SK-N-SH (cell line): ENCODE measurements around the gene SRM. TPM values are rescaled to one million over a fixed set of nuclear protein-coding genes. Genes with fewer than 3 reads are reported as not detected.

Experiments used
- CTCF ChIA-PET: fragments of 300-600, 350-600 bp; formaldehyde crosslinking; extraction: SDS; loops from one replicate; lab custom pipeline; 2021; lab: Yijun Ruan, JAX
- POLR2A ChIA-PET: fragments of 350-600 bp; sonication (Branson Sonifier 250); formaldehyde crosslinking; extraction: SDS; loops from one replicate; lab custom pipeline; 2020; ENCODE audit warnings: antibody characterized with exemption, inconsistent platforms; lab: Yijun Ruan, JAX
- DNase-seq: peaks from one replicate; pipeline ENCODE4 v3.0.0; 2012
- H2AFZ ChIP-seq: fragments of 200-600 bp; sonication (generic); 2 replicates; pipeline ENCODE4 v1.8.1; 2016; ENCODE audit warnings: antibody characterized with exemption, mild to moderate bottlenecking, low read depth
- H3F3A ChIP-seq: fragments of 200-600 bp; sonication (generic); replicated peaks from 2 replicates; pipeline ENCODE3; 2016; ENCODE audit warnings: antibody characterized with exemption, mild to moderate bottlenecking; ENCODE audit not compliant: insufficient read depth
- H3K27ac ChIP-seq, 2 experiments: fragments of 200-500 bp in 1 of 2; fragments of 200-600 bp in 1 of 2; sonication (Bioruptor generic) in 1 of 2; sonication (generic), shearing (Covaris generic) in 1 of 2; 2 replicates each; pipeline versions ENCODE4 v1.5.1 to v1.6.1; 2014 to 2016; ENCODE audit warnings: low read depth in 2 of 2, inconsistent platforms in 1 of 2, low read length in 1 of 2, mild to moderate bottlenecking in 1 of 2, mixed read lengths in 1 of 2
- H3K27me3 ChIP-seq: fragments of 200-600 bp; sonication (generic), shearing (Covaris generic); 2 replicates; pipeline ENCODE4 v1.6.1; 2016; ENCODE audit warnings: mixed run types; ENCODE audit not compliant: insufficient read depth
- H3K36me3 ChIP-seq, 2 experiments: fragments of 200-500 bp in 1 of 2; fragments of 200-600 bp in 1 of 2; sonication (Bioruptor generic) in 1 of 2; sonication (generic) in 1 of 2; replicated peaks in 1 of 2; 2 replicates each; pipeline versions ENCODE3 to v1.5.1; 2014 to 2016; ENCODE audit warnings: low read length in 1 of 2, mild to moderate bottlenecking in 1 of 2; ENCODE audit not compliant: insufficient read depth in 2 of 2, control insufficient read depth in 1 of 2
- H3K4me1 ChIP-seq, 2 experiments: fragments of 200-500 bp in 1 of 2; fragments of 200-600 bp in 1 of 2; sonication (Bioruptor generic) in 1 of 2; sonication (generic), shearing (Covaris generic) in 1 of 2; 2 replicates each; pipeline versions ENCODE4 v1.5.1 to v1.6.1; 2014 to 2016; ENCODE audit warnings: low read depth in 1 of 2, low read length in 1 of 2, mixed run types in 1 of 2; ENCODE audit not compliant: insufficient read depth in 2 of 2, control insufficient read depth in 1 of 2
- H3K4me2 ChIP-seq: fragments of 200-600 bp; sonication (generic), shearing (Covaris generic); 2 replicates; pipeline ENCODE4 v1.6.1; 2017; ENCODE audit warnings: mixed run types
- H3K4me3 ChIP-seq, 2 experiments: fragments of 200-500 bp in 1 of 2; fragments of 200-600 bp in 1 of 2; sonication (Bioruptor generic) in 1 of 2; sonication (generic), shearing (Covaris generic) in 1 of 2; 2 replicates each; pipeline versions ENCODE4 v1.5.1 to v1.8.1; 2014 to 2016; ENCODE audit warnings: low read depth in 2 of 2, inconsistent platforms in 1 of 2, low read length in 1 of 2, mild to moderate bottlenecking in 1 of 2, mixed read lengths in 1 of 2, moderate library complexity in 1 of 2
- H3K79me2 ChIP-seq: fragments of 200-600 bp; sonication (generic); 2 replicates; pipeline ENCODE4 v1.8.1; 2017; ENCODE audit warnings: mild to moderate bottlenecking; ENCODE audit not compliant: insufficient read depth
- H3K9ac ChIP-seq: fragments of 200-600 bp; sonication (generic); 2 replicates; pipeline ENCODE4 v1.6.1; 2017; ENCODE audit warnings: mixed run types
- H3K9me2 ChIP-seq: fragments of 200-600 bp; sonication (generic); 2 replicates; pipeline ENCODE4 v1.6.1; 2017; ENCODE audit warnings: mixed run types
- H3K9me3 ChIP-seq: fragments of 200-600 bp; sonication (generic); 2 replicates; pipeline ENCODE4 v1.6.1; 2017; ENCODE audit warnings: mixed run types, mild to moderate bottlenecking, moderate library complexity
- H4K20me1 ChIP-seq: fragments of 200-600 bp; sonication (generic); 2 replicates; pipeline ENCODE4 v1.6.1; 2017; ENCODE audit warnings: mild to moderate bottlenecking, mixed run types; ENCODE audit not compliant: insufficient read depth
- CTCF ChIP-seq: fragments of 200-600 bp; sonication (generic); IDR thresholded peaks from 2 replicates; pipeline ENCODE4 v1.6.1; 2017; ENCODE audit warnings: antibody characterized with exemption, mild to moderate bottlenecking, moderate library complexity
- FOSL2 ChIP-seq: IDR thresholded peaks from 2 replicates; pipeline ENCODE4 v1.4.0; 2012; ENCODE audit warnings: low read depth, mild to moderate bottlenecking, moderate library complexity, borderline replicate concordance
- MAX ChIP-seq: IDR thresholded peaks from 2 replicates; pipeline ENCODE4 v1.4.0; 2012; ENCODE audit warnings: low read depth
- MXI1 ChIP-seq: IDR thresholded peaks from 2 replicates; pipeline ENCODE4 v1.6.1; 2012; ENCODE audit warnings: mild to moderate bottlenecking, low read depth, low read length, improper control_type of control experiment
- RFX5 ChIP-seq: IDR thresholded peaks from 2 replicates; pipeline ENCODE4 v1.6.1; 2012; ENCODE audit warnings: mild to moderate bottlenecking, improper control_type of control experiment, low read length
- SIN3A ChIP-seq: IDR thresholded peaks from 2 replicates; pipeline ENCODE4 v1.6.1; 2012; ENCODE audit warnings: low read depth, mild to moderate bottlenecking, low read length, moderate library complexity, borderline replicate concordance
- YY1 ChIP-seq: IDR thresholded peaks from 2 replicates; pipeline ENCODE4 v1.4.0; 2012; ENCODE audit warnings: low read depth, mild to moderate bottlenecking
- WGBS: methylation state at CpG from one replicate; pipeline ENCODE4 v1.1.6; 2017; ENCODE audit warnings: low lambda C conversion rate; 5-methylcytosine and 5-hydroxymethylcytosine counted together
- polyA plus RNA-seq, 3 experiments: library from polyadenylated mRNA; depleted of rRNA; stranded (reverse); fragments of >200 nt; gene quantifications; 2 replicates each; pipeline ENCODE4 v1.2.3, GENCODE V29; 2012

Gene SRM
- polyA plus RNA-seq, 1 of the 3 experiments (the other 2 are of a cell fraction): 105 TPM

- Histone ChIP-seq H3K79me2 (peaks cover 31% of the 10 kb centered on the region), H3K9me2 (no peaks in the 10 kb centered on the region), H3K36me3 (peaks cover 7 to 16% of the 10 kb centered on the region in 2 experiments), H3K4me2 (peak overlapping the region; percentile 99), H3F3A (peaks cover 10% of the 10 kb centered on the region), H3K27me3 (no peaks in the 10 kb centered on the region), H2AFZ (no peak overlapping the region), H3K27ac (peak overlapping the region in 1 of 2 experiments; percentile 59; a peak in 1 of 4 replicates), H3K9ac (peak overlapping the region; percentile 73), H3K4me1 (peaks cover 5 to 13% of the 10 kb centered on the region in 2 experiments; a peak in 3 of 4 replicates), H3K4me3 (peak overlapping the region; percentile 86 to 87), H4K20me1 (peaks cover 2% of the 10 kb centered on the region; the same call in 1 of the 2 replicates), H3K9me3 (no peaks in the 10 kb centered on the region)
- CTCF ChIA-PET: interaction anchor here (0.8 to 5.3 kb wide), 4 partner anchors 11 to 22 kb away, joined by 3 to 49 read pairs (median 19); no protein-coding TSS in a partner anchor
- TF ChIP-seq FOSL2 (no peak), CTCF (no peak), MXI1 (peak; percentile 89), MAX (peak; percentile 70), YY1 (no peak), SIN3A (peak; percentile 20; the same call in 1 of the 2 replicates)
- POLR2A ChIA-PET: interaction anchor here (0.8 to 1.5 kb wide), 3 partner anchors 22 to 115 kb away, joined by 3 to 4 read pairs (median 3); partner anchors contain the start of gene EXOSC10
- DNase-seq: peak; percentile 78
- under 1% methylated on average over 16 of the region's 72 CpGs for WGBS
Observed at GRCh38 chr1:11059155-11059967, 457 bp downstream of the SRM start.

- DNase-seq: peak; percentile 48
- H3K27ac ChIP-seq: no peak overlapping the region
- no peak for TF ChIP-seq RFX5
- H3K36me3 ChIP-seq: peaks cover 5 to 17% of the 10 kb centered on the region in 2 experiments
- peaks cover 31% of the 10 kb centered on the region for H3K79me2 ChIP-seq
- peak overlapping the region; percentile 99 for H3K4me2 ChIP-seq
- H3K4me1 ChIP-seq: peaks cover 5 to 13% of the 10 kb centered on the region in 2 experiments; a peak in 3 of 4 replicates
- H3K9ac ChIP-seq: peak overlapping the region; percentile 73
- H4K20me1 ChIP-seq: peaks cover 4% of the 10 kb centered on the region; the same call in 1 of the 2 replicates
- ChIA-PET POLR2A (no interaction called here), CTCF (interaction anchor here (3.7 kb wide), 1 partner anchor 21 kb away, joined by 34 read pairs; no protein-coding TSS in a partner anchor)
- H3K9me3 ChIP-seq: no peaks in the 10 kb centered on the region
- WGBS: 26% methylated on average over 17 of the region's 28 CpGs
- H3K9me2 ChIP-seq: no peaks in the 10 kb centered on the region
- peak overlapping the region; percentile 86 to 87 for H3K4me3 ChIP-seq
- H2AFZ ChIP-seq: no peak overlapping the region
- H3F3A ChIP-seq: peaks cover 10% of the 10 kb centered on the region
- H3K27me3 ChIP-seq: no peaks in the 10 kb centered on the region
Observed at GRCh38 chr1:11058595-11059154, 1.1 kb downstream of the SRM start.
